Endothelial cell of umbilical vein (primary cell): ENCODE data around the gene CNTFR. TPM values are rescaled to one million over a fixed set of nuclear protein-coding genes. Genes with fewer than 3 reads are reported as not detected.

Experiments used
- BruUV-seq: library from RNA; stranded (reverse); fragments of 400-500 nt; replicated peaks from 2 replicates; lab custom pipeline; 2021; lab: Mats Ljungman, UMichigan
- CTCF ChIA-PET: fragments of 300-600, 350-600 bp; sonication (Branson Sonifier 250); formaldehyde crosslinking; loops from one replicate; lab custom pipeline; 2021; ENCODE audit warnings: antibody characterized with exemption, inconsistent platforms; lab: Charles Lee
- POLR2A ChIA-PET: fragments of 300-600, 350-600 bp; sonication (Branson Sonifier 250); formaldehyde crosslinking; loops from one replicate; lab custom pipeline; 2021; ENCODE audit warnings: antibody characterized with exemption, inconsistent platforms; lab: Charles Lee
- DNase-seq: peaks from one replicate; pipeline ENCODE4 v3.0.0-alpha.2; 2011; ENCODE audit warnings: low read depth, low spot score
- FAIRE-seq: peaks from 2 replicates; lab custom pipeline; 2011; peaks lifted over from hg19 to GRCh38; lab: Jason Lieb, UNC
- H2AFZ ChIP-seq: 2 replicates; pipeline ENCODE4 v1.6.0; 2012; ENCODE audit warnings: low read depth, low read length, control low read depth, inconsistent platforms
- H3K27ac ChIP-seq: 2 replicates; pipeline ENCODE4 v1.5.1; 2011; ENCODE audit warnings: low read depth, mild to moderate bottlenecking, control low read depth, low read length, moderate library complexity; ENCODE audit not compliant: insufficient read depth
- H3K27me3 ChIP-seq, 2 experiments: 2 replicates each; pipeline versions ENCODE4 v1.6.0 to v1.6.1; 2011; ENCODE audit warnings: low read length in 2 of 2, mixed read lengths in 1 of 2; ENCODE audit not compliant: control insufficient read depth in 2 of 2, insufficient read depth in 2 of 2
- H3K36me3 ChIP-seq, 2 experiments: 2 replicates in 1 of 2; 3 replicates in 1 of 2; pipeline ENCODE4 v1.5.1; 2011; ENCODE audit warnings: low read length in 2 of 2, mild to moderate bottlenecking in 1 of 2, moderate library complexity in 1 of 2; ENCODE audit not compliant: control insufficient read depth in 2 of 2, insufficient read depth in 2 of 2; ENCODE audit errors: extremely low read depth in 1 of 2
- H3K4me1 ChIP-seq: 3 replicates; pipeline ENCODE4 v1.5.1; 2011; ENCODE audit warnings: mild to moderate bottlenecking, low read length; ENCODE audit not compliant: control insufficient read depth, insufficient read depth; ENCODE audit errors: extremely low read depth
- H3K4me2 ChIP-seq: 2 replicates; pipeline ENCODE4 v1.6.1; 2011; ENCODE audit warnings: low read length, control low read depth, mixed read lengths; ENCODE audit not compliant: insufficient read depth
- H3K4me3 ChIP-seq, 3 experiments: fragments of 200-600 bp in 1 of 3; sonication (generic), shearing (Covaris generic) in 1 of 3; replicated peaks in 1 of 3; 2 replicates each; pipeline ENCODE4 v1.5.1; 2011 to 2016; ENCODE audit warnings: control low read depth in 3 of 3, low read length in 3 of 3, mild to moderate bottlenecking in 2 of 3, inconsistent platforms in 1 of 3, low read depth in 1 of 3, moderate library complexity in 1 of 3; ENCODE audit not compliant: insufficient read depth in 1 of 3
- H3K79me2 ChIP-seq: 2 replicates; pipeline ENCODE4 v1.6.0; 2012; ENCODE audit warnings: low read length, inconsistent platforms; ENCODE audit not compliant: control insufficient read depth, insufficient read depth
- H3K9ac ChIP-seq: replicated peaks from 2 replicates; pipeline ENCODE3; 2011; ENCODE audit warnings: low read length, control low read depth; ENCODE audit not compliant: insufficient read depth; ENCODE audit errors: extremely low read depth
- H3K9me1 ChIP-seq: replicated peaks from 3 replicates; pipeline ENCODE4 v1.6.0; 2011; ENCODE audit warnings: mild to moderate bottlenecking, low read length; ENCODE audit not compliant: control insufficient read depth, insufficient read depth; ENCODE audit errors: extremely low read depth
- H3K9me3 ChIP-seq: replicated peaks from 2 replicates; pipeline ENCODE4 v1.5.1; 2012; ENCODE audit warnings: low read length, inconsistent platforms; ENCODE audit not compliant: control insufficient read depth, insufficient read depth
- H4K20me1 ChIP-seq: replicated peaks from 2 replicates; pipeline ENCODE3; 2011; ENCODE audit warnings: mild to moderate bottlenecking, low read length; ENCODE audit not compliant: control insufficient read depth, insufficient read depth; ENCODE audit errors: extremely low read depth
- CTCF ChIP-seq, 2 donors: IDR thresholded peaks; 1 replicate in 1 of 2; 2 replicates in 1 of 2; pipeline ENCODE4 v1.5.1; 2011; ENCODE audit warnings: low read length in 2 of 2, mild to moderate bottlenecking in 2 of 2, moderate library complexity in 2 of 2, control low read depth in 1 of 2, inconsistent platforms in 1 of 2, low read depth in 1 of 2; ENCODE audit not compliant: insufficient read depth in 1 of 2; ENCODE audit errors: extremely low read depth in 1 of 2
- FOS ChIP-seq: IDR thresholded peaks from 2 replicates; pipeline ENCODE4 v1.6.1; 2011; ENCODE audit warnings: mild to moderate bottlenecking, low read length, moderate library complexity, borderline replicate concordance; ENCODE audit not compliant: insufficient read depth
- GATA2 ChIP-seq: IDR thresholded peaks from 2 replicates; pipeline ENCODE4 v1.7.0; 2011; ENCODE audit warnings: low read depth, mild to moderate bottlenecking, moderate library complexity, mixed read lengths, low read length; ENCODE audit not compliant: insufficient read length, insufficient read depth
- MYC ChIP-seq: IDR thresholded peaks from one replicate; pipeline ENCODE4 v1.6.1; 2011; ENCODE audit warnings: mild to moderate bottlenecking, low read depth, low read length
- POLR2A ChIP-seq: IDR thresholded peaks from 2 replicates; pipeline ENCODE4 v1.6.1; 2012; ENCODE audit warnings: low read depth, mild to moderate bottlenecking, control low read depth, low read length
- POLR2AphosphoS5 ChIP-seq: IDR thresholded peaks from 2 replicates; pipeline ENCODE4 v1.6.1; 2012; ENCODE audit warnings: low read depth, mild to moderate bottlenecking, control low read depth, low read length, moderate library complexity; ENCODE audit not compliant: insufficient read depth
- dilution Hi-C: fragments of 300-500 bp; cut with MboI; formaldehyde crosslinking; loops from one replicate; pipeline ENCODE4 v1.15.0; 2019; ENCODE audit warnings: low sequenced_read_pairs; ENCODE audit not compliant: extremely low pct_ligation_motif_present
- intact Hi-C: fragments of 100-400 bp; cut with micrococcal nuclease; formaldehyde crosslinking; loops from one replicate; pipeline ENCODE4 v1.10.0; 2022
- polyA plus RNA-seq, 4 experiments: library from polyadenylated mRNA; depleted of rRNA in 3 of 4; stranded (reverse) in 3 of 4; unstranded in 1 of 4; fragments of >200 nt; gene quantifications; 2 replicates each; pipeline versions ENCODE4 v1.2.1 to v1.2.3, GENCODE V29; 2011 to 2012; ENCODE audit warnings: missing spikeins in 1 of 4
- total RNA-seq: library from RNA; stranded (reverse); gene quantifications from 2 replicates; pipeline ENCODE4 v1.2.3, GENCODE V29; 2021

Gene CNTFR
- total and polyA plus RNA-seq, 2 donors (not counting 3 experiments of a cell fraction or from before 2014, with no cell fraction given): not detected

DNA sequence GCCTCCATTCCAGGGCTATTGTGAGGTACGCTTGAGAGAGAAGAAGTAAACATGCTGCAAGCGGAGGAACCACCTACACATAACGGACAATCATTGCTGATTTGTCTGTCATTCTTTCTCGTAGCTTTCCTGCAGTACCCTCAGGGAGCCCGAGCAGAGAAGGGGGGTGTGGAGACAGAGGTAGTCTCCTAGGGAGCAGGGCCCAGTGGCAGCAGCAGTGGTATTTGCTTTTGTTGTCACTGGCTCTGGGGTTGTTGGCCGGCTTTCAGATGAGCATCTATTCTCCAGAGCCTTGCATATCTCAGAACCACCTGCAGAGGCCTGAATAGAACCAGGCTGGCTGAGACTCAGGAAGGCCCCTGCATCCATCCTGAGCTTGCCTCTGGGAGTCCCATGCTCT lies 86.6 kb downstream of the CNTFR start:
- Histone ChIP-seq H4K20me1 (no peaks in the 10 kb centered on the region), H3K4me2 (no peak overlapping the region), H3K79me2 (no peaks in the 10 kb centered on the region), H3K36me3 (no peaks in the 10 kb centered on the region), H2AFZ (no peak overlapping the region), H3K27ac (no peak overlapping the region), H3K4me3 (no peak overlapping the region), H3K9me1 (no peaks in the 10 kb centered on the region), H3K9me3 (no peaks in the 10 kb centered on the region), H3K27me3 (peaks cover 10 to 17% of the 10 kb centered on the region in 2 experiments), H3K4me1 (no peaks in the 10 kb centered on the region), H3K9ac (no peak overlapping the region)
- ChIA-PET POLR2A (no interaction called here), CTCF (interaction anchor here (0.9 to 5.1 kb wide), 16 partner anchors 8 to 102 kb away, joined by 3 to 117 read pairs (median 7); no protein-coding TSS in a partner anchor)
- no peak for TF ChIP-seq POLR2A
- no peak for TF ChIP-seq GATA2
- no peak for TF ChIP-seq CTCF (IDR thresholded peaks at IDR 0.05; ENCODE audit: extremely low read depth in 1 of 2, insufficient read depth in 1 of 2, low read depth in 1 of 2, low read length in 2 of 2)
- TF ChIP-seq FOS: no peak
- TF ChIP-seq MYC: no peak
- intact Hi-C loops (no loop called here), dilution Hi-C loops (loop anchor here (25.0 kb wide), 1 partner anchor 91 kb away; no protein-coding TSS in a partner anchor)
- no peak for DNase-seq
- FAIRE-seq: no peak
- BruUV-seq: no TSS peak

- no peaks in the 10 kb centered on the region for H3K9me3 ChIP-seq
- no peak for DNase-seq
- no peaks in the 10 kb centered on the region for H3K9me1 ChIP-seq
- BruUV-seq: no TSS peak
- FAIRE-seq: no peak
- dilution Hi-C loops: loop anchor here (25.0 kb wide), 1 partner anchor 90 kb away; no protein-coding TSS in a partner anchor
- no peak overlapping the region for H3K9ac ChIP-seq
- CTCF ChIA-PET: interaction anchor here (0.6 to 5.1 kb wide), 23 partner anchors 9 to 170 kb away, joined by 3 to 117 read pairs (median 7); partner anchors contain the start of genes DNAI1 and FAM219A
- no peak for TF ChIP-seq POLR2AphosphoS5
- no peak for TF ChIP-seq MYC
- no peak for TF ChIP-seq GATA2
- intact Hi-C loops: no loop called here
- H3K36me3 ChIP-seq: no peaks in the 10 kb centered on the region
- no peak overlapping the region for H3K27ac ChIP-seq
- no peak overlapping the region for H3K4me2 ChIP-seq
- no peaks in the 10 kb centered on the region for H4K20me1 ChIP-seq
- H2AFZ ChIP-seq: no peak overlapping the region
- H3K27me3 ChIP-seq: peaks cover 10 to 17% of the 10 kb centered on the region in 2 experiments
- no peak overlapping the region for H3K4me3 ChIP-seq
- no peaks in the 10 kb centered on the region for H3K4me1 ChIP-seq
- no peaks in the 10 kb centered on the region for H3K79me2 ChIP-seq
- POLR2A ChIA-PET: interaction anchor here (1.0 kb wide), 1 partner anchor 101 kb away, joined by 3 read pairs; no protein-coding TSS in a partner anchor
Measured at GRCh38 chr9:34502471-34502870, 87.1 kb downstream of the CNTFR start.
